ENCODE data around the gene PPY. TPM values are rescaled to one million over a fixed set of nuclear protein-coding genes. Genes with fewer than 3 reads are reported as not detected.
A peak's percentile ranks its signal among the peaks of the same experiment; 100 is the strongest.

Gene PPY
- total RNA-seq, 4 donors from 2014 or later, result not detected

- 78 to 93% methylated on average over 4 to 6 of the region's 6 CpGs for WGBS, 2 donors
- peaks cover 8 to 12% of the 10 kb centered on the region in 2 donors for H3K4me1 ChIP-seq
- H3K36me3 ChIP-seq, result no peaks in the 10 kb centered on the region
- TF ChIP-seq, protein P1, sequence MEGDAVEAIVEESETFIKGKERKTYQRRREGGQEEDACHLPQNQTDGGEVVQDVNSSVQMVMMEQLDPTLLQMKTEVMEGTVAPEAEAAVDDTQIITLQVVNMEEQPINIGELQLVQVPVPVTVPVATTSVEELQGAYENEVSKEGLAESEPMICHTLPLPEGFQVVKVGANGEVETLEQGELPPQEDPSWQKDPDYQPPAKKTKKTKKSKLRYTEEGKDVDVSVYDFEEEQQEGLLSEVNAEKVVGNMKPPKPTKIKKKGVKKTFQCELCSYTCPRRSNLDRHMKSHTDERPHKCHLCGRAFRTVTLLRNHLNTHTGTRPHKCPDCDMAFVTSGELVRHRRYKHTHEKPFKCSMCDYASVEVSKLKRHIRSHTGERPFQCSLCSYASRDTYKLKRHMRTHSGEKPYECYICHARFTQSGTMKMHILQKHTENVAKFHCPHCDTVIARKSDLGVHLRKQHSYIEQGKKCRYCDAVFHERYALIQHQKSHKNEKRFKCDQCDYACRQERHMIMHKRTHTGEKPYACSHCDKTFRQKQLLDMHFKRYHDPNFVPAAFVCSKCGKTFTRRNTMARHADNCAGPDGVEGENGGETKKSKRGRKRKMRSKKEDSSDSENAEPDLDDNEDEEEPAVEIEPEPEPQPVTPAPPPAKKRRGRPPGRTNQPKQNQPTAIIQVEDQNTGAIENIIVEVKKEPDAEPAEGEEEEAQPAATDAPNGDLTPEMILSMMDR (IDR thresholded peaks at IDR 0.05), result no peak
- no peak for TF ChIP-seq POLR2A (IDR thresholded peaks at IDR 0.05)
- H3K4me3 ChIP-seq (replicated peaks in 1 of 3), result no peak overlapping the region
- no peak overlapping the region for H3K27ac ChIP-seq
- H3K27me3 ChIP-seq, result no peaks in the 10 kb centered on the region
- intact Hi-C loops (cut with DNase I), result no loop called here
- no peaks in the 10 kb centered on the region for H3K9me3 ChIP-seq
- no peak for DNase-seq
These were observed 28.7 kb downstream of the PPY start for GRCh38 chr17:43913584-43913983.

DNA sequence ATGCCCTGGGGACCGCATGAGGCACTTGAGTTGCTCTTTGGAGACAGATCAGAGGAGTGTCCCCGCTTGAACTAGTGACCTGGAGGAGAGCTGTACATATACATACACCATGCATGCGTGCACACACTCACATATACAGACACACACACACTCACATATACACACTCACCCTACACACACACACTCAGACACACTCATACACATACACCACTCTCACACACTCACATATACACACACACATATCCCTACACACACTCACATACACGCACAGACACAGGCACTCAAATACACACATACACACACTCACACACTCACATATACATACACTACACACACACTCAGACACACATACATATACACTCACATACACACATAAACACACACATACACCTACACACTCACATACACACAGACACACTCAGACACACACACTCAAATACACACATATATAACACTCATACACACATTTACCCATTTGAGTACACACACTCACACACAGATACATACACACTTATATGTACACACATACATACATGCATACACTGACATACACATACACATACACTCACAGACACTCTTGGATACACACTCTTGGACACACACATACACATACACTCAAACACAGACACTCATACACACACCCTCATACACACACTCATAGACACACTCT, 29.5 kb downstream of the PPY start:
- Histone ChIP-seq H3K9me3 (no peaks in the 10 kb centered on the region), H3K27ac (no peak overlapping the region), H3K4me3 (replicated peaks in 1 of 3) (no peak overlapping the region), H3K4me1 (peaks cover 5 to 12% of the 10 kb centered on the region in 2 donors), H3K36me3 (no peaks in the 10 kb centered on the region), H3K27me3 (no peaks in the 10 kb centered on the region)
- TF ChIP-seq, protein P1 (IDR thresholded peaks at IDR 0.05), result no peak
- no peak for TF ChIP-seq POLR2A (IDR thresholded peaks at IDR 0.05)
- intact Hi-C loops (cut with DNase I), result no loop called here
- 30 to 35% methylated on average over 4 of the region's 4 CpGs for WGBS, 2 donors
- no peak for DNase-seq

DNA sequence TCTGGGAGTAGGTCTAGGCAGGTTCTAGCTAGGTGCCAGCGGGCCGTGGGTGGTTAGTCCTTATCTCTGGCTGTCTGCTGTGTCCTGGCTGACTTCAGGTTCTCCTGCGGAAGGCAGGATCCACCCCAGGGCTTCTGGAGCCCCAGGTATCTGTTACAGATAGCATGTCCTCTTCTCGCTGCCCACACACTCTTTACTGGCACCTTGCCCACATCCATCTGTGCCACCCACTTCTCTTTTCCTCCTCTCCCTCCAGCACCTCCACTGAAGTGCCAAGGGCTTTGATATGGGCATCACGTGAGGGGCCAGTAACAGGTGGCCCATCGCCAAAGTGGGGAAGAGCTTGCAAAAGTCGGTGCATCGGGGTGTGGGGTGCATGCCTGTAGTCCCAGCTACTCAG, 30.4 kb downstream of the PPY start:
- Histone ChIP-seq H3K36me3 (no peaks in the 10 kb centered on the region), H3K4me3 (replicated peaks in 1 of 3) (no peak overlapping the region), H3K27ac (no peak overlapping the region), H3K27me3 (no peaks in the 10 kb centered on the region), H3K4me1 (peaks cover 0 to 6% of the 10 kb centered on the region in 2 donors), H3K9me3 (no peaks in the 10 kb centered on the region)
- DNase-seq, result peak; percentile 31 to 50
- WGBS, 2 donors, result 39 to 40% methylated on average over 7 to 8 of the region's 8 CpGs
- intact Hi-C loops (cut with DNase I), result no loop called here
- TF ChIP-seq POLR2A (IDR thresholded peaks at IDR 0.05), result no peak
- TF ChIP-seq, protein P1 (IDR thresholded peaks at IDR 0.05), result no peak

DNA sequence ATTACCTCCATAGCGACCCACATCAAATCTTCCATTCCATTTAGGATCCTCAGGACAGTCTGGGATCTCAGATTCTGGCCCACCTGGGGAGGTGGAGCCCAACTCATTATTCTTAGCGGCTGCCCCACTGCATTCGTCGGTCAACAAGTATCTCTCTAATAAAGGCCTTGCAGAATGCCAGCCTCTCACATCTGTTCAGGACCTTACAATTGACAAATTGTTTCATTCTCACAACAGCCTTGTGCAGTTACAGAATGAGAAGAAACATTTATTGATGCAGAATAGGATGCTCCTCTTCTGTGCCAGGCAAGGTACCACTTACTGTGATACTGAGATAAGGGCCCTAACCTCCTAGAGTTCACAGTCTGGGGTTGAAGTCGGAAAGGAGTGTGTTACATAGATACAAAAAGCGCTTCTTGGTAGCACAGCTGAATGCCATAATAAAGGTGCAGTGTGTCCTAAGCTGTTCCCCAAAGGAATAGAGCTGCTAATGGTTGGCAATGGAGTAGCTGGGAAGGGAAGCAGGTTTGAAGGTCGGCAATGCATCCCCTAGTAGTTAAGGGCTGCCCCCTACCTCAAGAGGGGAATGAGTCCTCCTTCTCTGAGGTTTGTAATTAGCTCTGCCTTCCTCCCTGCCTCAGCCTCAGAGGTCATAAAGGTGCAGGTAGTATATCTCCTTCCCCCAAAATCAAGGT, 32.6 kb downstream of the PPY start:
- no peaks in the 10 kb centered on the region for H3K27me3 ChIP-seq
- H3K4me1 ChIP-seq, result peaks cover 0 to 18% of the 10 kb centered on the region in 2 donors
- no peak overlapping the region for H3K4me3 ChIP-seq (replicated peaks in 1 of 3)
- TF ChIP-seq, protein P1 (IDR thresholded peaks at IDR 0.05), result no peak
- no peak for TF ChIP-seq POLR2A (IDR thresholded peaks at IDR 0.05)
- WGBS, 2 donors, result 67 to 70% methylated on average over 7 of the region's 7 CpGs
- no peaks in the 10 kb centered on the region for H3K9me3 ChIP-seq
- H3K36me3 ChIP-seq, result no peaks in the 10 kb centered on the region
- intact Hi-C loops (cut with DNase I), result loop anchor here (10.0 kb wide), 1 partner anchor 215 kb away; the partner anchor contains the start of gene HDAC5
- H3K27ac ChIP-seq, result no peak overlapping the region
- no peak for DNase-seq
